ENCODE results near the gene TBX1. TPM values are rescaled to one million over a fixed set of nuclear protein-coding genes. Genes with fewer than 3 reads are reported as not detected.

Gene TBX1
- polyA plus RNA-seq, 3 donors from 2014 or later, result 0.12 TPM; not detected in 2

DNA sequence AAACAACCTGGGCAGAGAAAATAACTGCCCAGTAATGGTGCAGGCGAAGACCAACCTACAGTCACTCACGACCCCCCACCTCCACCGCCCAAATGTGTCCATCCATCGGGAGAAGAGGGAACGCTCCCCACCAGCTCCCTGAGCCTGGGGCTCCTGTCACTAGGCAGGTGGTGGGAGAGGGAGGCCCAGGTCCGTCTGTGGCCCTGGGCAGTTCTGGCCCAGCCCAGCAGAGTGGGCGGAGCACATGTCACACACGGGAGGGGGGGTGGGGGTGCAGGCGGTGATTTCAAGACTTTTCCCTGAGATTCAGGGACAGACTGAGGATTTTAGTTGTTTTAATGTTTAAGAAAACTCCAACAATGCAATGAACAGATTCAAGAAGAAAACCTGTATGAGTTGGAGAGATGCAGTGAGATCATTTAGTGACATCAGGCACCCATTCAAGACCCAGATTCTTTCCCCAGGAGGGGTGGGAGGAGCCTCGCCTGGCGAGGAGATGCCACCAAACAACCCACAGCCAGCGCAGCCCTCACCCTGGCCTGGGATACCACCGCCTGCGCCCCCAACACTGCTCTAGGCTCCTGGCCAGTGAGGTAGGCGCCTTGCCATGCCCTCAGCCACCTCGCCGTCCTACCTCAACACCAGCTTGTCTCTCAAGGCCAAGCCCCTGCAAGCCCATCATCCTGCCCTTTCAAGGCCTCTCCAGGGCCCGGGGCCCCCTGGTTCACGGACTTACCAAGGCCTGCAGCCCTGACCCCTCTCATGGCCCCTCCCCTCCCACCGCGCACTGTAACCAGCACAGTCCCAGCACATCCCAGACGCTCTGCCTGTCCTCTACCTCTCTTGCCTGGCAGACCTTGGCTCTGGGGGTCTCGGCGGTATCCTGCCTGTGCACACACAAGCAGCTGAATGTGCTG is 36.8 kb downstream of the TBX1 start:
- peaks cover 0 to 2% (median under 1%) of the 10 kb centered on the region in 6 donors for H3K9me3 Mint-ChIP-seq
- H3K4me1 Mint-ChIP-seq, result no peaks in the 10 kb centered on the region
- H3K4me3 Mint-ChIP-seq, result no peak overlapping the region
- DNase-seq, result no peak
- peaks cover 0 to 2% (median 0%) of the 10 kb centered on the region in 3 donors for H3K27me3 Mint-ChIP-seq (ENCODE audit: low read depth in 3 of 3)
- peaks cover 17 to 27% (median 19%) of the 10 kb centered on the region in 3 donors for H3K36me3 Mint-ChIP-seq
- H3K27ac Mint-ChIP-seq, result no peak overlapping the region

DNA sequence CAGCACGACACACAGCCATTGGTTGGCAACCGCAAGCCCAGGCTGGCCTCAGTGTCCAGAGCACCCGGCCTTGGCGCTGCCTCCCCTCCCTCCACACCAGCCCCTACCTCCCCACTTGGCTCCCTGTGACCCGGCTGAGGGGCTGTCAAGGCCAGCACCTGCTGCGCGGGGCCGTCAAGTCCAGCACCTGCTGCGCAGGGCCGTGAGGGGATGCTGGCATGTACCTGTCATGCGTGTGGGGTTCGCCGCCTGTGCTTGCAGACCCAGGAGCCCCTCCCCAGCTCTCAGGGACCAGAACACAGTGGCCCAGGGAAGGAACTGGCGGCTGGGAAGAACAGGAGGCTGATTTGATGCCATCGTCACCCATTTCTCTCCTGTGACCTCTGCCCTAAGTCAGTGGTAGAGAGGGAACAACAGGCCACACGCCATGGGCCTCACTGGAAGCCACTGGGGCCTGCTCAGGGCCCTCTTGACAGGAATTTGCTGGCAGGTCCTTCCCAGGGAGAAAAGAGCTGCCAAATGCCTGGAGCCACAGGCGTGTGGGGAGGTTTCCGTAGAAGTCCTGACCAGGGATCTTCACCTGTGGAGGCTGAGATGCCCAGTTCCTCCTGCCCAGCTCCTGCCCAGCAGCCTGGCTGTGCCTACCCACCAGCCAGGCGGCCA is 37.6 kb downstream of the TBX1 start:
- DNase-seq, result no peak
- Mint-ChIP-seq H3K4me1 (no peaks in the 10 kb centered on the region), H3K9me3 (peaks cover 0 to 2% (median 0%) of the 10 kb centered on the region in 6 donors), H3K4me3 (no peak overlapping the region), H3K27me3 (ENCODE audit: low read depth in 3 of 3) (peaks cover 0 to 2% (median 0%) of the 10 kb centered on the region in 3 donors), H3K27ac (no peak overlapping the region), H3K36me3 (peaks cover 12 to 22% (median 14%) of the 10 kb centered on the region in 3 donors)

DNA sequence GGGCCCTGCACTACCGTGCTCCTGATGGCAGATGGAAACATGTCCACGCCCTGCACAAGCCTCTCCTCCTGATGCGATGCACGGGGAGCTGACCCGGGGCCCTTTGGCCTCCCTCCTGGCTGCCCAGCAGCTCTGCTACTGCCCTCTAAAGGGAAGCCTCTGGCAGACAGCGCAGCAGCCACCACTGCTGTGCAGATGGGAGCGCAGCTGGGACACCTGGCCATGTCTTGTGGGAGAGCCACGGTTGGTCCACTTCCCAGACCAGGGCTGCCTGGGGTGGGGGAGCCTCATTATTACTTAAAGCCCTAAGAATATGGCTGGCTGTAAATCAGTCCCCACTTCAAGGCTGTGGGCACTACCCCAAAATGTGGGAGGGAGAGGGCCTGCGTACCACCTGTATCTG is 38.3 kb downstream of the TBX1 start:
- Mint-ChIP-seq H3K27ac (no peak overlapping the region), H3K36me3 (peaks cover 7 to 15% (median 7%) of the 10 kb centered on the region in 3 donors), H3K4me3 (no peak overlapping the region), H3K9me3 (no peaks in the 10 kb centered on the region), H3K4me1 (no peaks in the 10 kb centered on the region), H3K27me3 (ENCODE audit: low read depth in 3 of 3) (peaks cover 0 to 2% (median 0%) of the 10 kb centered on the region in 3 donors)
- DNase-seq, result no peak

DNA sequence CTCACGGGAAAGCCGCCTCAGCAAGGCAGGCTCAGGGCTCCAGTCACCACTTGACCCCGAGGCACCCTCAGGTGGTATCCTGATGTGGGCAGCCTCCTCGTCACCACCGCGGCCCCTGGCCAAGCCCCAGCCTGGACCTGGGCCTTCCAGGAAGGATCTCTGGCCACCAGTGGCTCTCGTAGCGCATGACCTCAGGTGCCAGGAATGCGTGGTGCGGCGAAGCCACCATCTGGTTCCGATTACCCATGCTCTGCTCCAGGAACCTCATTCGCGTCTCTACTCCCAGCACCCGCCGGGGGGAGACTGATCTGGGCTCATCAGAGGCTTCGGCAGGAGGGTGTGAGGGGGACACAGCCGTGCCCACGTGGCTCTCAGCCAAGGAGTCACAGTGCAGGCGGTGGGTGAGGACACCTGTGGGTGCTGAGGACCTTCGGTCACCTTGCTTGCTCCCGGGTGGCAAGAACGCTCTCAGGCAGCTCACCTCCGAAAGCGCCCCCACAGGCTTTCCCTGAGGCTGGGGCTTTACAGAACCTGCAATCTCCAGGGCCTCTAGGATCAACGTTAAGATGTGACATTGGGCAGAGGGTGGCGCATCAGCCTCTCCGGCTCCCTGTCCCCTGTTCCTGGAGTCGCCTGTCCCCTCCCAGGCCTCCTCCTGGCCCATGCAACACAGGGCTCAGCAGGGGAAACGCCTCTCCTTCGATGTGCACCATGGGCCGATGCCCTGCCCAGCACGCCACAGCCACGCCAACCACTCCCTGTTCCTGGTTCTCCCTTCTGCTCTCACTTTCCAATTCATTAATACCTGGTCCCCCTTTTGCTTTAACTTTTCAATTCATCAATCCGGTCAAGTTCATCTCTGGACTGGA is 39.0 kb downstream of the TBX1 start:
- H3K4me1 Mint-ChIP-seq, result no peaks in the 10 kb centered on the region
- H3K27ac Mint-ChIP-seq, result no peak overlapping the region
- H3K9me3 Mint-ChIP-seq, result no peaks in the 10 kb centered on the region
- H3K27me3 Mint-ChIP-seq (ENCODE audit: low read depth in 3 of 3), result peaks cover 0 to 2% (median 0%) of the 10 kb centered on the region in 3 donors
- no peak overlapping the region for H3K4me3 Mint-ChIP-seq
- no peak for DNase-seq
- peaks cover 0 to 8% (median 0%) of the 10 kb centered on the region in 3 donors for H3K36me3 Mint-ChIP-seq

GRCh38 chr22:19800306-19800705 is 39.7 kb downstream of the TBX1 start:
- Mint-ChIP-seq H3K4me1 (no peaks in the 10 kb centered on the region), H3K36me3 (peaks cover 0 to 5% (median 0%) of the 10 kb centered on the region in 3 donors), H3K27me3 (ENCODE audit: low read depth in 3 of 3) (peaks cover 0 to 2% (median 0%) of the 10 kb centered on the region in 3 donors), H3K9me3 (no peaks in the 10 kb centered on the region), H3K4me3 (no peak overlapping the region), H3K27ac (no peak overlapping the region)
- no peak for DNase-seq

- no peak for DNase-seq
- peaks cover 0 to 2% (median 0%) of the 10 kb centered on the region in 3 donors for H3K27me3 Mint-ChIP-seq (ENCODE audit: low read depth in 3 of 3)
- no peak overlapping the region for H3K27ac Mint-ChIP-seq
- H3K4me1 Mint-ChIP-seq, result no peaks in the 10 kb centered on the region
- no peaks in the 10 kb centered on the region for H3K9me3 Mint-ChIP-seq
- H3K36me3 Mint-ChIP-seq, result peaks cover 0 to 3% (median 0%) of the 10 kb centered on the region in 3 donors
- H3K4me3 Mint-ChIP-seq, result no peak overlapping the region
Observed at GRCh38 chr22:19800761-19801244, 40.2 kb downstream of the TBX1 start.

GRCh38 chr22:19801340-19802000 is 40.9 kb downstream of the TBX1 start:
- Mint-ChIP-seq H3K9me3 (no peaks in the 10 kb centered on the region), H3K36me3 (peaks cover 0 to 3% (median 0%) of the 10 kb centered on the region in 3 donors), H3K27me3 (ENCODE audit: low read depth in 3 of 3) (peaks cover 0 to 2% (median 0%) of the 10 kb centered on the region in 3 donors)

GRCh38 chr22:19802001-19802893 is 41.7 kb downstream of the TBX1 start:
- Mint-ChIP-seq H3K4me3 (no peak overlapping the region), H3K27ac (peak overlapping the region in 1 of 6 donors; percentile 18), H3K36me3 (peaks cover 0 to 3% (median 0%) of the 10 kb centered on the region in 3 donors), H3K9me3 (no peaks in the 10 kb centered on the region), H3K4me1 (no peaks in the 10 kb centered on the region), H3K27me3 (ENCODE audit: low read depth in 3 of 3) (no peaks in the 10 kb centered on the region)
- DNase-seq, result no peak

More at GRCh38 chr22:19801340-19802000, 40.9 kb downstream of the TBX1 start:
- Mint-ChIP-seq H3K4me3 (no peak overlapping the region), H3K27ac (no peak overlapping the region), H3K4me1 (no peaks in the 10 kb centered on the region)
- no peak for DNase-seq

- Mint-ChIP-seq H3K27ac (no peak overlapping the region), H3K36me3 (peaks cover 0 to 3% (median 0%) of the 10 kb centered on the region in 3 donors), H3K4me1 (no peaks in the 10 kb centered on the region), H3K9me3 (no peaks in the 10 kb centered on the region), H3K27me3 (ENCODE audit: low read depth in 3 of 3) (no peaks in the 10 kb centered on the region), H3K4me3 (no peak overlapping the region)
- no peak for DNase-seq
Observed at GRCh38 chr22:19802894-19803735, 42.5 kb downstream of the TBX1 start.

- Mint-ChIP-seq H3K27me3 (ENCODE audit: low read depth in 3 of 3) (no peaks in the 10 kb centered on the region), H3K4me3 (no peak overlapping the region), H3K9me3 (no peaks in the 10 kb centered on the region), H3K27ac (no peak overlapping the region), H3K4me1 (no peaks in the 10 kb centered on the region), H3K36me3 (peaks cover 0 to 3% (median 0%) of the 10 kb centered on the region in 3 donors)
- DNase-seq, result no peak
Observed at GRCh38 chr22:19803736-19804267, 43.2 kb downstream of the TBX1 start.

DNA sequence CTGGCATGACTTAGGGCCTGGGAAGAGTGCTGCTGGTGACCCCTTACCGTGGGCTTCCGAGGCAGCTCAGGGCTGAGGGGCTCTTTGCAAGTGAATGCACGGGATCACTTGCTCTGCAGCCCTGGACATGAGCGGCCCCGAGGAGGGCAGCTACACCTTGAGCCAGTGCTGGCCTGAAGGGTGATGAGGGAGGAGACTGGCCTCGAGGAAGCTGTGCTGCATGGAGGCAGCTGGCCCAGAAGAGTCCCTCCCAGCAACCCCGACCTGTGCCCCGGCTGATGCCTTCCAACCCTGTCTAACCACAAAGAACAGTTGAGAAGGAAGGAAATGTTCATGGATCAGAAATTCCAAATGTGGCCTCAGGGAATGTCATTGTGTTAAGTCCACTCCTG is 45.2 kb downstream of the TBX1 start:
- Mint-ChIP-seq H3K27ac (no peak overlapping the region), H3K4me3 (no peak overlapping the region), H3K4me1 (peaks cover 0 to 8% of the 10 kb centered on the region in 2 donors), H3K27me3 (ENCODE audit: low read depth in 3 of 3) (peaks cover 0 to 3% (median 0%) of the 10 kb centered on the region in 3 donors), H3K9me3 (no peaks in the 10 kb centered on the region), H3K36me3 (peaks cover 0 to under 1% (median 0%) of the 10 kb centered on the region in 3 donors)
- DNase-seq, result no peak
